ENCODE results near the gene DNAJC21. TPM values are rescaled to one million over a fixed set of nuclear protein-coding genes. Genes with fewer than 3 reads are reported as not detected.
"Not testable (repeated sequence)": the region's sequence is repeated elsewhere in the genome, so short reads cannot be mapped to it uniquely, and the experiment has no call there.

DNAJC21 gene
- total RNA-seq, 1 experiment from 2014 or later = 21.8 TPM

GRCh38 chr5:34970552-34970951, 41.2 kb downstream of the DNAJC21 start:
- DNase-seq = no peak

DNA sequence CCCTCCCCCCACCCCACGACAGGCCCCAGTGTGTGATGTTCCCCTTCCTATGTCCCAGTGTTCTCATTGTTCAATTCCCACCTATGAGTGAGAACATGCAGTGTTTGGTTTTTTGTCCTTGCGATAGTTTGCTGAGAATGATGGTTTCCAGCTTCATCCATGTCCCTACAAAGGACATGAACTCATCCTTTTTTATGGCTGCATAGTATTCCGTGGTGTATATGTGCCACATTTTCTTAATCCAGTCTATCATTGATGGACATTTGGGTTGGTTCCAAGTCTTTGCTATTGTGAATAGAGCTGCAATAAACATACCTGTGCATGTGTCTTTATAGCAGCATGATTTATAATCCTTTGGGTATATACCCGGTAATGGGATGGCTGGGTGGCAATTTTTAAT, 42.3 kb downstream of the DNAJC21 start:
- BruUV-seq (replicated peaks); H3K4me2 ChIP-seq (ENCODE audit: low read length); H3K27me3 ChIP-seq (ENCODE audit: low read length); H3K9me3 ChIP-seq (ENCODE audit: low read length); intact Hi-C loops (cut with micrococcal nuclease); POLR2A ChIA-PET (ENCODE audit: unreplicated experiment); H4K20me1 ChIP-seq (ENCODE audit: low read length); H3F3A ChIP-seq (ENCODE audit: low read length, unreplicated experiment); CTCF ChIA-PET; H3K4me1 ChIP-seq (ENCODE audit: insufficient read depth, low read length); H3K27ac ChIP-seq (ENCODE audit: low read length); H3K79me2 ChIP-seq (ENCODE audit: low read length); DNase-seq; H3K9ac ChIP-seq (ENCODE audit: low read length); H3K9me2 ChIP-seq (replicated peaks; ENCODE audit: low read length); H3K36me3 ChIP-seq (ENCODE audit: low read depth, low read length); H2AFZ ChIP-seq (ENCODE audit: low read length); ATAC-seq; H3K4me3 ChIP-seq (ENCODE audit: low read length): not testable (repeated sequence)

More at GRCh38 chr5:34970552-34970951, 41.2 kb downstream of the DNAJC21 start:
- ATAC-seq = no peak
- Histone ChIP-seq H3K4me2 (ENCODE audit: low read length) (no peak overlapping the region), H3K79me2 (ENCODE audit: low read length) (no peaks in the 10 kb centered on the region), H3K36me3 (ENCODE audit: low read depth, low read length) (no peaks in the 10 kb centered on the region), H4K20me1 (ENCODE audit: low read length) (no peaks in the 10 kb centered on the region), H3K27me3 (ENCODE audit: low read length) (no peaks in the 10 kb centered on the region), H3K9ac (ENCODE audit: low read length) (no peak overlapping the region), H2AFZ (ENCODE audit: low read length) (no peak overlapping the region), H3K9me3 (ENCODE audit: low read length) (no peaks in the 10 kb centered on the region), H3K27ac (ENCODE audit: low read length) (no peak overlapping the region), H3F3A (ENCODE audit: low read length, unreplicated experiment) (no peaks in the 10 kb centered on the region), H3K4me1 (ENCODE audit: insufficient read depth, low read length) (no peaks in the 10 kb centered on the region), H3K9me2 (replicated peaks; ENCODE audit: low read length) (no peaks in the 10 kb centered on the region), H3K4me3 (ENCODE audit: low read length) (no peak overlapping the region)
- ChIA-PET CTCF (no interaction called here), POLR2A (ENCODE audit: unreplicated experiment) (no interaction called here)
- no peak for TF ChIP-seq EZH2phosphoT487 (IDR thresholded peaks at IDR 0.05; ENCODE audit: borderline replicate concordance, low read length)
- TF ChIP-seq EZH2 (IDR thresholded peaks at IDR 0.05; ENCODE audit: low read length, unreplicated experiment) = no peak
- TF ChIP-seq, protein P1, sequence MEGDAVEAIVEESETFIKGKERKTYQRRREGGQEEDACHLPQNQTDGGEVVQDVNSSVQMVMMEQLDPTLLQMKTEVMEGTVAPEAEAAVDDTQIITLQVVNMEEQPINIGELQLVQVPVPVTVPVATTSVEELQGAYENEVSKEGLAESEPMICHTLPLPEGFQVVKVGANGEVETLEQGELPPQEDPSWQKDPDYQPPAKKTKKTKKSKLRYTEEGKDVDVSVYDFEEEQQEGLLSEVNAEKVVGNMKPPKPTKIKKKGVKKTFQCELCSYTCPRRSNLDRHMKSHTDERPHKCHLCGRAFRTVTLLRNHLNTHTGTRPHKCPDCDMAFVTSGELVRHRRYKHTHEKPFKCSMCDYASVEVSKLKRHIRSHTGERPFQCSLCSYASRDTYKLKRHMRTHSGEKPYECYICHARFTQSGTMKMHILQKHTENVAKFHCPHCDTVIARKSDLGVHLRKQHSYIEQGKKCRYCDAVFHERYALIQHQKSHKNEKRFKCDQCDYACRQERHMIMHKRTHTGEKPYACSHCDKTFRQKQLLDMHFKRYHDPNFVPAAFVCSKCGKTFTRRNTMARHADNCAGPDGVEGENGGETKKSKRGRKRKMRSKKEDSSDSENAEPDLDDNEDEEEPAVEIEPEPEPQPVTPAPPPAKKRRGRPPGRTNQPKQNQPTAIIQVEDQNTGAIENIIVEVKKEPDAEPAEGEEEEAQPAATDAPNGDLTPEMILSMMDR (conservative IDR thresholded peaks at IDR 0.05; ENCODE audit: low read depth, low read length) = no peak
- intact Hi-C loops (cut with micrococcal nuclease) = no loop called here
- no TSS peak for BruUV-seq (replicated peaks)

GRCh38 chr5:34976347-34976746, 47.0 kb downstream of the DNAJC21 start:
- CTCF ChIA-PET = no interaction called here
- Histone ChIP-seq H3K4me1 (ENCODE audit: insufficient read depth, low read length) (no peaks in the 10 kb centered on the region), H3K36me3 (ENCODE audit: low read depth, low read length) (no peaks in the 10 kb centered on the region), H3F3A (ENCODE audit: low read length, unreplicated experiment) (no peaks in the 10 kb centered on the region), H3K4me3 (ENCODE audit: low read length) (no peak overlapping the region), H3K27ac (ENCODE audit: low read length) (no peak overlapping the region), H4K20me1 (ENCODE audit: low read length) (no peaks in the 10 kb centered on the region), H3K9me2 (replicated peaks; ENCODE audit: low read length) (no peaks in the 10 kb centered on the region), H3K9me3 (ENCODE audit: low read length) (no peaks in the 10 kb centered on the region), H3K27me3 (ENCODE audit: low read length) (no peaks in the 10 kb centered on the region; the same call in 1 of the 2 replicates), H2AFZ (ENCODE audit: low read length) (no peak overlapping the region), H3K4me2 (ENCODE audit: low read length) (no peak overlapping the region), H3K9ac (ENCODE audit: low read length) (no peak overlapping the region), H3K79me2 (ENCODE audit: low read length) (no peaks in the 10 kb centered on the region)
- POLR2A ChIA-PET (ENCODE audit: unreplicated experiment) = no interaction called here
- DNase-seq (no peak), ATAC-seq (no peak)
- intact Hi-C loops (cut with micrococcal nuclease) = no loop called here
- TF ChIP-seq EZH2phosphoT487 (IDR thresholded peaks at IDR 0.05; ENCODE audit: borderline replicate concordance, low read length) (no peak), EZH2 (IDR thresholded peaks at IDR 0.05; ENCODE audit: low read length, unreplicated experiment) (no peak)
- TF ChIP-seq, protein P1 (conservative IDR thresholded peaks at IDR 0.05; ENCODE audit: low read depth, low read length) = no peak
- BruUV-seq (replicated peaks) = no TSS peak
